GM23248 (cell line): ENCODE data around the gene TEKT3. TPM values are rescaled to one million over a fixed set of nuclear protein-coding genes. Genes with fewer than 3 reads are reported as not detected.

Experiments used
- DNase-seq: peaks from one replicate; pipeline ENCODE4 v3.0.0-alpha.2; 2015
- H2AFZ ChIP-seq: fragments of 200-600 bp; sonication (generic); 2 replicates; pipeline ENCODE4 v1.6.1; 2016; ENCODE audit warnings: antibody characterized with exemption
- H3F3A ChIP-seq: fragments of 200-600 bp; sonication (generic); 2 replicates; pipeline ENCODE4 v1.6.1; 2016; ENCODE audit warnings: mild to moderate bottlenecking, antibody characterized with exemption, mixed run types; ENCODE audit not compliant: insufficient read depth
- H3K27ac ChIP-seq: fragments of 200-600 bp; sonication (generic); 2 replicates; pipeline ENCODE4 v1.5.1; 2016; ENCODE audit warnings: mild to moderate bottlenecking
- H3K27me3 ChIP-seq: fragments of 200-600 bp; sonication (generic); replicated peaks from 2 replicates; pipeline ENCODE4 v1.6.1; 2016; ENCODE audit warnings: mild to moderate bottlenecking; ENCODE audit not compliant: insufficient read depth
- H3K36me3 ChIP-seq: fragments of 200-600 bp; sonication (generic); 2 replicates; pipeline ENCODE4 v1.6.1; 2016; ENCODE audit warnings: low read depth, mild to moderate bottlenecking
- H3K4me1 ChIP-seq: fragments of 200-600 bp; sonication (generic); 2 replicates; pipeline ENCODE4 v1.6.1; 2016; ENCODE audit warnings: mild to moderate bottlenecking; ENCODE audit not compliant: insufficient read depth
- H3K4me2 ChIP-seq: fragments of 200-600 bp; sonication (generic); one replicate; pipeline ENCODE4 v1.6.1; 2016; ENCODE audit warnings: mild to moderate bottlenecking; ENCODE audit not compliant: unreplicated experiment
- H3K4me3 ChIP-seq: fragments of 200-600 bp; sonication (generic); 2 replicates; pipeline ENCODE4 v1.5.1; 2016; ENCODE audit warnings: mild to moderate bottlenecking
- H3K79me2 ChIP-seq: fragments of 200-600 bp; sonication (generic); 2 replicates; pipeline ENCODE4 v1.6.1; 2016; ENCODE audit warnings: mild to moderate bottlenecking; ENCODE audit not compliant: insufficient read depth
- H3K9ac ChIP-seq: fragments of 200-600 bp; sonication (generic); 2 replicates; pipeline ENCODE4 v1.6.1; 2016; ENCODE audit warnings: mild to moderate bottlenecking
- H3K9me2 ChIP-seq: fragments of 200-600 bp; sonication (generic); 2 replicates; pipeline ENCODE4 v1.6.1; 2016; ENCODE audit warnings: mixed run types, mild to moderate bottlenecking, moderate library complexity; ENCODE audit not compliant: insufficient read depth
- H3K9me3 ChIP-seq: fragments of 200-600 bp; sonication (generic); one replicate; pipeline ENCODE4 v1.6.1; 2017; ENCODE audit warnings: low read depth
- H4K20me1 ChIP-seq: fragments of 200-600 bp; sonication (generic); 2 replicates; pipeline ENCODE4 v1.6.0; 2016; ENCODE audit not compliant: insufficient read depth
- EZH2 ChIP-seq: fragments of 200-600 bp; sonication (generic); IDR thresholded peaks from 2 replicates; pipeline ENCODE4 v1.6.1; 2018; ENCODE audit warnings: antibody characterized with exemption, mild to moderate bottlenecking; ENCODE audit not compliant: insufficient read depth, poor library complexity, severe bottlenecking
- EZH2phosphoT487 ChIP-seq: fragments of 200-600 bp; sonication (generic); IDR thresholded peaks from 2 replicates; pipeline ENCODE4 v1.6.1; 2018; ENCODE audit warnings: antibody characterized with exemption, moderate library complexity, mild to moderate bottlenecking, low read depth; ENCODE audit not compliant: insufficient read depth
- WGBS, 2 experiments: methylation state at CpG; one replicate each; pipeline ENCODE4 v1.1.6; 2015 to 2017; ENCODE audit warnings: low lambda C conversion rate in 2 of 2, low coverage in 1 of 2; ENCODE audit errors: missing lambda C conversion rate in 2 of 2; 5-methylcytosine and 5-hydroxymethylcytosine counted together
- in situ Hi-C: fragments of 300-500 bp; cut with MboI; formaldehyde crosslinking; loops from 2 replicates; pipeline ENCODE4 v1.15.0; 2020
- polyA plus RNA-seq: library from polyadenylated mRNA; unstranded; fragments of >200 nt; fragmentation: Nextera tagmentation; extraction: Ambion mirVana; gene quantifications from 2 replicates; pipeline ENCODE4 v1.2.1, GENCODE V29; 2016
- total RNA-seq: library from RNA; depleted of rRNA; stranded (reverse); fragments of >200 nt; shearing (Covaris generic); gene quantifications from 2 replicates; pipeline ENCODE4 v1.2.3, GENCODE V29; 2014

Gene TEKT3
- total and polyA plus RNA-seq, 2 experiments from 2014 or later: not detected

DNA sequence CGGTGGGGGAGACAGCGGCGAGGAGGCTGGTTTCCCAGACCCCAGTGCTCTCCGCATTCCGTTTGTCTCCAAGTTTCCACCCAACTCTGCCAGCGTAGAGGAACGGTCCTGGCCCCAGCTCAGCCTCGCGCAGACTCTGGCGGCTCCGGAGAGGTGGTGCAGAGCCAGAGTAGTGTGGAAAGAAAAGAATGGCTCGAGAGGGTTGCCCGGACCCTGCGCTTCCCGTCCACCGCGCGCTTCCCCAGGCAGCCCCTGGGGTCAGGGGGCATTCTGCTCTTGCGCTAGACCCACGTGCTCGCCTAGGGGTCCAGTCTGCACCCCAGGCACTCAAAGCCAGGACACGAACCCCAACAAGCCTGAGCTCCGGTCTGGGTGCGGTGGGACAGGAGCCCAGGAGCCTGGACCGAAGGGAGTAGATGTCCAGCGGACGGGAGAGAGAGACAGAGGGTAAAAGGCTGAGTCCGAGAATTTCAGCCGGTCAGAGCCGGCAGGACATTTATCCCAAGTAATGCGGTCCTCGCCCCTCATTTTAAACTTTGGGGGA lies 80.1 kb downstream of the TEKT3 start:
- no peaks in the 10 kb centered on the region for H4K20me1 ChIP-seq
- TF ChIP-seq EZH2 (no peak), EZH2phosphoT487 (no peak)
- H3K79me2 ChIP-seq: peaks cover 44% of the 10 kb centered on the region
- H3K9ac ChIP-seq: peak overlapping the region; percentile 93
- H3K36me3 ChIP-seq: peaks cover 7% of the 10 kb centered on the region; the same call in 1 of the 2 replicates
- peaks cover 33% of the 10 kb centered on the region for H3F3A ChIP-seq
- in situ Hi-C loops: loop anchor here (10.0 kb wide), 2 partner anchors 113 to 143 kb away; no protein-coding TSS in a partner anchor
- H3K9me2 ChIP-seq: no peaks in the 10 kb centered on the region
- H3K4me3 ChIP-seq: peak overlapping the region; percentile 94
- peak overlapping the region; percentile 99 for H3K4me2 ChIP-seq
- 1 to 3% methylated on average over 30 to 31 of the region's 32 CpGs for WGBS, 2 experiments
- H3K27ac ChIP-seq: peak overlapping the region; percentile 90
- H3K27me3 ChIP-seq: no peaks in the 10 kb centered on the region
- no peaks in the 10 kb centered on the region for H3K9me3 ChIP-seq
- peak overlapping the region; percentile 86 for H2AFZ ChIP-seq
- H3K4me1 ChIP-seq: peaks cover 29% of the 10 kb centered on the region
- peak; percentile 89 for DNase-seq

DNA sequence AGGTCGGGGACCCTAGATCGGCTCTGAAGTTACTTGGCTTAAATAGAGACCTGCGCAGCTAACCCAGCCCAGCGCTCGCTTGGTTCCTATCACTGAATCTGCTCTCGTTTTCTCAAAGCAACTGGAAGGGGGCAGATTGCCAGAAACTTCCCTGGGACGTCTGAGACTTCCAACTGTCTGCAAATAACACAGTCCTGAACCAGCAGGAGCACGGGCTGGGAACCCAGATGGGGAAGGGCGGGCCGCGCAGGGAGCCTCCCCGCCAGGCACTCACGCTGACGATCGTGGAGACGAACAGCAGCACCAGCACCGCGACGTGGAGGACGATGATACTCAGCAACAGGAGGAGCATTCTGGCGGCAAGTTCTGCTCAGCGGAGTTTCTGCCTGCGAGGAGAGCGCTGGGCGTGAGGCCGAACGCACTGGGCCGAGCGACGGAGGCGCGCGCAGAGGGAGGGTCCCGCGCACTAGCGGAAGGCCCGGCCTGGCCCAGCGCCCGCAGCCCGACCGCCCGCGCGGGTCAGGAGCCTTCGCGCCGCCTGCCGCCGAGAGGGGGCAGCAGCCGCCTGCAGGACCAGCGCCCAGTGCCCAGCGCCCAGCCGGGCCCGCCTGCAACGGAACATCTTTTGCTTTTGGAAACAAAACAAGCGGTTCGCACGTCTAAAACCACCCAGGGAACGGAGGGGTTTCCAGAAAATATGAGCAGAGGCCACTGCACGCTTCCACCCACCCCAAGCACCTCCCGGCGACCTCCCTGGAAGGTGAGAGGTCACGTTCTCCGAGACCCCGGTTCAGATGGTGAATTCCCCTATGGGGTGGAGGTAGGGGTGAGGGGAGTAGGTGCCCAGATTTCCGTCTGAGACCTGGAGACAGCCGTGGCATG lies 80.8 kb downstream of the TEKT3 start:
- H3K79me2 ChIP-seq: peaks cover 50% of the 10 kb centered on the region
- in situ Hi-C loops: loop anchor here (10.0 kb wide), 2 partner anchors 114 to 144 kb away; no protein-coding TSS in a partner anchor
- peaks cover 36% of the 10 kb centered on the region for H3K4me1 ChIP-seq
- peak overlapping the region; percentile 94 for H3K4me3 ChIP-seq
- peak overlapping the region; percentile 90 for H3K27ac ChIP-seq
- no peaks in the 10 kb centered on the region for H4K20me1 ChIP-seq
- H3K4me2 ChIP-seq: peak overlapping the region; percentile 99
- H3K9me2 ChIP-seq: no peaks in the 10 kb centered on the region
- peak; percentile 92 for DNase-seq
- 1% methylated on average over 50 to 62 of the region's 67 CpGs for WGBS, 2 experiments
- H3K9me3 ChIP-seq: no peaks in the 10 kb centered on the region
- H3K27me3 ChIP-seq: no peaks in the 10 kb centered on the region
- peaks cover 39% of the 10 kb centered on the region for H3F3A ChIP-seq
- no peak for TF ChIP-seq EZH2
- TF ChIP-seq EZH2phosphoT487: no peak
- H3K9ac ChIP-seq: peak overlapping the region; percentile 93
- peaks cover 8% of the 10 kb centered on the region; the same call in 1 of the 2 replicates for H3K36me3 ChIP-seq
- H2AFZ ChIP-seq: peak overlapping the region; percentile 86

DNA sequence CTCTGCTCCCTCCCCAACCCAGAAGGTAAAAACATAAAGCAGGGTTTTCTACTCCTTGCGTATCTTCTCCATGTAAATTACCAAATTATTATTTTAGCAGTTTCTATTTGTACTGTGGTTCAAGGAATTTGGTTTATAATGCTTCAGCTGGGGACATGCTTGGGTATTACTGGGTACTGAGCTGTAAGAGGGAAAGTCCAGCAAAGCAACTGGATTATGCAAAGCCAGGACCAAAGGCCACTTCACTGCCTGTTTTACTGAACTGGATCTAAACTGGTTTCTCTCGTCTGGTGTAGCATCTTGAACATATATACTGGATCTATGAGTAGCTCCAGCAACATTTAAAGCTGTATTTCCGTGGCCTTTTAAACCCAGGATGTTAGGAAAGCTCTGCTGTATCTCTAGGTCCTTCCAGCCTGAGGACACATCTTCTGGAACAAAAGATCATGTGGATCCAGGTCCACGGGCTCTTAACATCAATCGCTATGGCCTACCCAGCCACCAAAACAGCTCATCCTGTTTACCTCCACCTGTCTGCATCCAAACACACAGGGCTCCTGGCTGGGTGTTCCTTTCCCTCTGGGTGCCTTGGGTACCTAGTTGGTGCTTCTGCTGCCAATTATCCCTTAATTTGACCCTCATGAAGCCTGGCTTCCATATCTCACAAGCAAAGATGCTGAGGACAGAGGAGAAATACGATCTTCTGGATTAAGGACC lies 83.4 kb downstream of the TEKT3 start:
- in situ Hi-C loops: no loop called here

DNA sequence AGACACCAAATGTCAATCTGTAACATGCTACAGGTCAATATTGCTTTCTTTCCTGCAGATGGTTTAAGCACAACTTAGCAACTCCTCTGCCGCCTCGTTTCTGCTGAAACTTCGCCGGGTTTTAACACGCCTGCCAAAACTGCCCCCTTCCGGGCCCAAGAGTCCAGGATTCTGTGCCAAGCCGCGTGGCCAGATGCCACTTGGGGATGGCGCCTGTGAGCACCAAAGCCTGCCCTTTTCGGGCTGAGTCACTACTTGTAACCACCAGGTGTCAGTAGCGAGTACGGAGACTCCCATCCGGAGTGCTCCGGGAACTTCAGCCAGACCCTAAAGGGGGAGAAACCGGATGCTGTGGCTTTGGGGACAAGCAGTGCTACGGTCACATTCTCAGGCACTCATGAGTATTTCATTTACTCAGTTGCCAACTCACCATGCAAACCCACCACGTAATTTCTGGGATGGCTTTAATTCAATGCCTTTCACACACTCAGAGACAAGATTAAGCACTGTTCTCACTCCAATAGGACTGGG lies 84.1 kb downstream of the TEKT3 start:
- TF ChIP-seq EZH2phosphoT487 (no peak), EZH2 (no peak)
- in situ Hi-C loops: no loop called here
- peak overlapping the region; percentile 52 for H3K4me2 ChIP-seq
- H3K9me3 ChIP-seq: no peaks in the 10 kb centered on the region
- H3K4me1 ChIP-seq: peaks cover 35% of the 10 kb centered on the region
- peaks cover 83% of the 10 kb centered on the region for H3K79me2 ChIP-seq
- peaks cover 36% of the 10 kb centered on the region for H3F3A ChIP-seq
- peak; percentile 90 for DNase-seq
- H3K4me3 ChIP-seq: peak overlapping the region; percentile 26; the same call in 1 of the 2 replicates
- H2AFZ ChIP-seq: no peak overlapping the region
- peaks cover 18% of the 10 kb centered on the region for H3K36me3 ChIP-seq
- no peaks in the 10 kb centered on the region for H3K9me2 ChIP-seq
- H4K20me1 ChIP-seq: no peaks in the 10 kb centered on the region; the same call in 1 of the 2 replicates
- H3K9ac ChIP-seq: peak overlapping the region; percentile 37
- peak overlapping the region; percentile 50 for H3K27ac ChIP-seq
- WGBS, 2 experiments: 1 to 2% methylated on average over 17 of the region's 17 CpGs
- no peaks in the 10 kb centered on the region for H3K27me3 ChIP-seq

More for the DNA sequence above, 83.4 kb downstream of the TEKT3 start:
- Histone ChIP-seq H3K4me2 (peak overlapping the region; percentile 52), H3K9me2 (no peaks in the 10 kb centered on the region), H3K9me3 (no peaks in the 10 kb centered on the region), H3K79me2 (peaks cover 77% of the 10 kb centered on the region), H4K20me1 (no peaks in the 10 kb centered on the region; the same call in 1 of the 2 replicates), H3K4me1 (peaks cover 35% of the 10 kb centered on the region), H3F3A (peaks cover 36% of the 10 kb centered on the region), H3K9ac (peak overlapping the region; percentile 7; the same call in 1 of the 2 replicates), H2AFZ (no peak overlapping the region), H3K36me3 (peaks cover 18% of the 10 kb centered on the region), H3K4me3 (no peak overlapping the region), H3K27me3 (no peaks in the 10 kb centered on the region), H3K27ac (peak overlapping the region; percentile 50)
- 47 to 57% methylated on average over 6 of the region's 6 CpGs for WGBS, 2 experiments
- no peak for DNase-seq
- TF ChIP-seq EZH2 (no peak), EZH2phosphoT487 (no peak)
